ENCODE data around the gene CCL20.

DNA sequence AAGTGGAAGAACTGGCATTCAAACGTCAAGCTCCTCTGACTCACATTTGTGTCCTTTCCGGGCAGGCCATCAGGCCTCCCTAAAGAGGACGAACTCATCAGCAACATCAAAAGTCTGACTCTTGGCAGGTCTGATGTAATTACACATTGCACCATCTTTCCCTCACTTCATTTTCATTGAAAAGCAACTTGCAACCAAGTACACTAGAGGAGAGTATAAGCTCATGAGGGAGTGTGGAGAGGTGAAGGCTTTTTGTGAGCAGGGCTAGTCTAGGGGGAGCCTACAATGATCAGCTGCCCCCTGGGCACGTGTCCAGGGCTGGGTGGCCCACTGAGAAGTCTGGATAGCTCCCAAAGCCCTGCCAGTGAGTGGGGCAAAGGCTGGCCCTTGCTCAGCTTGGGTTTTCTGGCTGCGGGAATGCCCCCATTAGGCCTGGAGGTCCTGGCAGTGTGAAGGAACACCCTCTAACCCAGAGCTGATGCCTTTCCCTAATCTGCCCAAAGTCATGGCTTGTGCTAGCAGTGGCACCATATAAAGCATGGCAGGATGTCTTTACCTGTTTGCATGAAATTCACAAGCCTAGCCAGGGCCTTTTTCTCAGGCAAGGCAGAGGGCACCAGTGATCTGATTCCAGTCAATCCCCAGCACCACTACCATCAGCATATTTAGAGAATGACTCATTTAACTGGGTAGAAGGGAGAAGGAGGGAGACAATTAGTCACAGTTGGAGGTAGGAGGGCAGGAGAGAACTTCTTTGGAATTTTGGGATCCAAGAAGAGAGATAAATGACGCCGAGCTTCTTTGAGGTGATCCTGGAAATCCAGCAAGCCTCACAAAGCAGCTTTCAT lies 49.3 kb downstream of the CCL20 start:
- TF ChIP-seq L3MBTL2 (conservative IDR thresholded peaks at IDR 0.05) (no peak), FOXK2 (IDR thresholded peaks at IDR 0.05) (no peak), TARDBP (IDR thresholded peaks at IDR 0.05) (no peak), FOXM1 (IDR thresholded peaks at IDR 0.05; ENCODE audit: borderline replicate concordance) (no peak)
- TF ChIP-seq, protein P1, sequence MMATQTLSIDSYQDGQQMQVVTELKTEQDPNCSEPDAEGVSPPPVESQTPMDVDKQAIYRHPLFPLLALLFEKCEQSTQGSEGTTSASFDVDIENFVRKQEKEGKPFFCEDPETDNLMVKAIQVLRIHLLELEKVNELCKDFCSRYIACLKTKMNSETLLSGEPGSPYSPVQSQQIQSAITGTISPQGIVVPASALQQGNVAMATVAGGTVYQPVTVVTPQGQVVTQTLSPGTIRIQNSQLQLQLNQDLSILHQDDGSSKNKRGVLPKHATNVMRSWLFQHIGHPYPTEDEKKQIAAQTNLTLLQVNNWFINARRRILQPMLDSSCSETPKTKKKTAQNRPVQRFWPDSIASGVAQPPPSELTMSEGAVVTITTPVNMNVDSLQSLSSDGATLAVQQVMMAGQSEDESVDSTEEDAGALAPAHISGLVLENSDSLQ (IDR thresholded peaks at IDR 0.05) = no peak

Measured in HEK293T (cell line).